Measurements from ENCODE around the gene ACSF3.
"Not testable (repeated sequence)": the region's sequence is repeated elsewhere in the genome, so short reads cannot be mapped to it uniquely, and the experiment has no call there.

The ACSF3 gene

DNA sequence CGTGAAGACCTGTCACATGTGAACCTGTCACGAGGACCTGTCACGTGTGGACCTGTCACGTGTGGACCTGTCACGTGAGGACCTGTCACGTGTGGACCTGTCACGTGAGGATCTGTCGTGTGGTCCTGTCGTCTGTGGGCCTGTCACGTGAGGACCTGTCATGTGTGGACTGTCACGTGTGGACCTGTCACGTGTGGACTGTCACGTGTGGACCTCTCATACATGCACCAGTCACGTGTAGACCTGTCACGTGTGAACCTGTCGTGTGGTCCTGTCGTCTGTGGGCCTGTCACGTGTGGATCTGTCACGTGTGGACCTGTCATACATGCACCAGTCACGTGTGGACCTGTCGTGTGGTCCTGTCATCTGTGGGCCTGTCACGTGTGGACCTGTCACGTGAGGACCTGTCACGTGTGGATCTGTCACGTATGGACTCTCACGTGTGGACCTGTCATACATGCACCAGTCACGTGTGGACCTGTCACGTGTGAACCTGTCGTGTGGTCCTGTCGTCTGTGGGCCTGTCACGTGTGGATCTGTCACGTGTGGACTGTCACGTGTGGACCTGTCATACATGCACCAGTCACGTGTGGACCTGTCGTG, 19.5 kb upstream of the ACSF3 start:
- DNase-seq = not testable (repeated sequence)

- no peak for DNase-seq
Measured at GRCh38 chr16:89074803-89075688, 18.6 kb upstream of the ACSF3 start.

GRCh38 chr16:89076159-89076558, 17.5 kb upstream of the ACSF3 start:
- DNase-seq = no peak

GRCh38 chr16:89077076-89077475, 16.6 kb upstream of the ACSF3 start:
- DNase-seq = no peak

- no peak for DNase-seq
Measured at GRCh38 chr16:89078172-89078571, 15.5 kb upstream of the ACSF3 start.

DNA sequence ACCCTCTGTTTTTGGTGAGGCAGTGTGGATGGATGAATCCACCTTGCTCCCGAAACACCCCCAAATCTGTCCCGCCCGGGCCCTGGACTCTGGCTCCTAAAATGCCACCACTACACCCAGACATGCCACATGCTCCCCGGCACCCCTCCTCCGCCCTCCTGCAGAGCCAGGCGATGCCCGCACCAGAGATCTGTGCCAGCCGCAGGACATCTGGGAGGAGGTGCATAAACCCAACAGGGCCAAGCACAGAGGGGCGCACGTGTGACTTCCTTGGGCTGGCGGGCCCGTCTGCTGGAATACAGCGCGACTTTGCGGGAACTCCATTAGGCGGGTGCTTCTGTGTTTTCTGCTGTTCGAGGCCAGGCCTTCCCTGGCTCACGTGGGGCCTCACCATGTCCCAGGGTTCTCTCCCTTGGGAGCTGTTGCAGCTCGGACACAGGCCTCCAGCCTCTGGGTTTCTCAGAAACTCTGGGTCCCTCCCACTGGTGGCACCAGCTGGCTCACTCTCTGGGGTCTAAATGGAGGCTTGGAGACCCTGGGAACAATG, 14.1 kb upstream of the ACSF3 start:
- DNase-seq = no peak

DNA sequence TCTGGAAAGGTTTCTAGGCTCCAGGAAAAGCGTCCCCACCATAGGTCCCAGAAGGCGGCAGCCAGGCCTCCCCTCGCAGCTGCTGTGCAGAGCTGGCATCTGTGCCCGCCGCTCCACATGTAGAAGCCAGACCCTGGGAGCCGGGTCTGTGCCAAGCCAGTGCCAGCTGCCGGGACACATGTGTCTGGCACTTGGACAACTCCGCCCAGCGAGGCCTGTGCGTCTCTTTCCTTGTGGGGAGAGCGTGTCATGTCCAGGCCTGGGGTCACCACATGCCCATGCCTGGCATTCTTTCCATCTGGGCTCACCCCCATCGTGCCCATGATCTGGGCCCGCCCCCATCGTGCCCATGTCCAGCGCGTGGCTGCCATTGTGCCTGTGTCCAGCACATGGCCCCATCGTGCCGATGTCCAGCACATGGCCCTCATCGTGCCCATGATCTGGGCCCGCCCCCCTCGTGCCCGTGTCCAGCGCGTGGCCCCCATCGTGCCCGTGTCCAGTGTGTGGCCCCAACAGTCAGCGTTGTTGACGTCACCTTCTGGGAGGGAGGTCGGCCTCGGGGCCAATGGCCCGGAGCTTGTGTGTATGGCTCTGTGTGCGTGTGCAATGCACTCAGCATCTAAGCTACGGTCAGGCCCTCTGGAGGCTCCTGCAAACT, 13.3 kb upstream of the ACSF3 start:
- DNase-seq = no peak

- no peak for DNase-seq
Measured at GRCh38 chr16:89081556-89081955, 12.1 kb upstream of the ACSF3 start.

- no peak for DNase-seq
Measured at GRCh38 chr16:89084411-89084810, 9.2 kb upstream of the ACSF3 start.

DNA sequence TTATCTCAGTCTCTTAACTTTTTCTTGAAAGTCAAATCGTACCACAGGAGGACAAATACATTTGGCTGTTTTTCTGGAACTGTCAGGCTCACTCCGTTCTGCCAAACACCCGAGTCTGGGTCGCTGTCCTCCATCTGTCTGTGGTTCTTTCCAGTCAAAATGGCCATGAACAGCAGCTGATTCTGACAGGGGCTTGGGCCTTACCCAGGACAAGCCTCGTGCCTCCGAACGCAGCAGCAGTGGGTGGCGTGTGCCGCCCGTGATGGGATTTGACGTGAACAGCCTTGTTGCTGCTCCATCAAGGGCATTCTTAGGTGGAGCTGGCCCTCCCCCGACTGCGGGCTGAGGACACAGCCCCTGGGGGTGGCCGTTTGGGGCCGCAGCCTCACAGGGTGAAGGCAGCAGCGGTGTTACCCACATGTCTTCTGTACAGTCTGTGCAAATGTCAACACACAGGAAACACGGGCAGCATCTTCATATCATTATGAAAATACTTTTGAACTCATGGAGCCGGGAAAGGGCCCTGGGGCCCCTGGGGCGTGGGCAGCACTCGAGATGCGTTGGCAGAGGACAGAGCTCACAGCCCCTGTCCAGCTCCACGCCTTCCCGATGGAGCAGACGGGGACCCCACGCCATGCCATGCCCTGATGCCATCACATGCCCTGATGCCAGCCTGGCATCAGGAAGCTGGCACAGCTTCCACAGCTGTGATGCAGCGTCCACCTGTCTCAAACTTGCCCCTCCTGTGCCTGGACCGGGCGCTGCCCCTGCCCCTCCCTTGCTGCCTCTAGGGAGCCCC, 8.6 kb upstream of the ACSF3 start:
- no peak for DNase-seq

- DNase-seq = no peak
Measured at GRCh38 chr16:89085755-89086154, 7.9 kb upstream of the ACSF3 start.

DNA sequence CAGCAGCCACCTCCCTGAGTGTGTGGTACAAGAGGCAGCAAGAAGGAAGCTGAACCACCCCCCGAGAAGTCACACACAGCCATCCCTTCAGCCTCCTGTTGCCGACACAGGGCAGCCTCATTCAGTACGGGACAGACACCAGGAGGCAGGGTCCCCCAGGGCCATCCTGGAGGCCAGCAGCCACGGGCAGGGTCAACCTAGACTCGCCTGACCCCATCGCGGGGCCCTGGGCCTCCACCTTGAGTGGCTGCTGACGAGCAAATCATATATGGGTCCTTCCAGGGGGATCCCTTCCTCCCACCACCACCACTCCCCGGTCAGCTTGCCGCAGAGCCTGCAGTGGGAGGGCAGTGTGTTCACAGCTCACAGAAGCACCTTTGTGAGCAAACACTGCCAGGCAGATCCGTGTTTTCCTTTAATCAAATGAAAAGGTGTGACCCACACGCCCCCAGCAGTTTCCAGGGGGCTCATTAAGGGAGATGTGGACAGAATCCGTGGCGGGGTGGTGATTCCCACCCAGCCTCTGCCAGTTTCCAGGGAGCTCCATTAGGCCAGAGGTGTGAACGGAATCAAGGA, 5.6 kb upstream of the ACSF3 start:
- no peak for DNase-seq

GRCh38 chr16:89089120-89089519, 4.5 kb upstream of the ACSF3 start:
- DNase-seq = no peak

DNA sequence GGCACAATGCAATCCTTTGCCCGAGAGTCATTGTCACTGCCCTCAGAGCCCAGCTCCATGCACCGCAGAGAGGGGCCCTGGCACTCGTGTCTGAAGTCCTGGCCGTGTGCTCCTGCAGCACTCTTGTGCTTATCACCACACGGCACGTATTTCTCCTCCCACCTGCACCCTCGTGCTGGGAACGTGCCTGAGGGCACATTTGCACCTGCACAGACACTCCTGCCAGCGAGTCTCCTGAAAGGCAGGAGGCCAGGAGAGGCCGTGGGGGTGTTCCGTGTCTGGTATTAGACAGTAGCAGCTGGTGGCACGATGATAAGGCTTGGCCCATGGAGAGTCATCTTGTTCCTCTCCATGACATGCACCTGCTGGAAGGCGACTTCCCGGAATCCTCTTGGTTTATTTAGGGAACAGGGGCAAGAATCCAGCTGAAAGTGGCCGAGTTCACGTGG, 3.4 kb upstream of the ACSF3 start:
- DNase-seq = no peak

DNA sequence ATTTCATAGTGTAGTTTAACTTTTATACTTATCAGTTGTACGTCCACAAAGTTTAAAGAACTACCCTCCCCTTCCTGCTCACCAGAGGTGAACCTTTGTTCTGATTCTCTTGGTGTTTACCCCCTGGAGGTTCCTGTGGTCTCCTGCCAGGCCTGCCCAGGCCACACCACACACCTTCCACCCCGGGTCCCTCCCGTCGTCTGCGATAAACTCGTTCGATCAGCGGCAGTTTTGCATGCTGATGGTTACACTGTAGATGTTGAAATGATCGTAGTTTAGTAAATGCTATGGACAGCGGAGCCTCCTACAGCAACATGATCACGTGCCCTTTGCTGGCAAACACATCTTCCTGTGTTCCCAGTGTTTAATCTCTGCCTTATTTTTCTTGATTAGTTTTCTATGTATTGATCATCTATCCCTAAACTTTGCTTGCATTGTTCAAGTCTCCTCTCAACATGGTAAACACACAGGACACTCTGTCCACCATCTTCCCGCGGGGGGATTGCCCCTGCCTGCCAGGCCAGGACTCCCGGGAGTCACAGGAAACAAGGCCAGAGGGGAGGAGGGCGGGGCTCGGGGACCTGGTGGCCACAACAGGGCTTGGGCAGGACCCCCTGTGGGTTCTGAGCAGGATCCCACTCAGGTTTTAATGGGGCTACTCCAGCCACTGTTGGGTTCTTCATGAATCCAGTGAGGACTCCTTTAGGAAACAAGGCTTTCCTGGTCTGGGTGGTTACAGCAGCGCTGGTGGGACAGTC, 2.8 kb upstream of the ACSF3 start:
- DNase-seq = no peak

DNA sequence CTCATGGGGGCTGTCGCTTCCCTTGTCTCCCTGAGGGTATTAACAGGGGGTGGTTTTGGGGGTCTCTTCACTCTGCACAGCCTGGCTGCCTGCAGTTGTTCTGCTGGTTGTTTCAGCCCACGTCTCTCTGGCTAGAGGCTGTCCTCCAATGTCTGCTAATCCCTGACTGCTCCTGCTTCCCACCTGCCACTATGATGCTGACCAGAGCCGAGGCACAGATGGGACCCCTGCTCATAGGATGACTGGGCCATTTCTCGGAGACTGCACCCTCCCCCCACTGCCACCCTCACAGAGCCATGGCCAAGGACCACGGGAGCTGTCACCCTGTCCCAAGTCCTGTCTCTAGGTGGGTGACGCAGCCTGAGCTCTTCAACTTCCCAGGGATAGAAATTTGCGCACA, 1.6 kb upstream of the ACSF3 start:
- DNase-seq = no peak

DNA sequence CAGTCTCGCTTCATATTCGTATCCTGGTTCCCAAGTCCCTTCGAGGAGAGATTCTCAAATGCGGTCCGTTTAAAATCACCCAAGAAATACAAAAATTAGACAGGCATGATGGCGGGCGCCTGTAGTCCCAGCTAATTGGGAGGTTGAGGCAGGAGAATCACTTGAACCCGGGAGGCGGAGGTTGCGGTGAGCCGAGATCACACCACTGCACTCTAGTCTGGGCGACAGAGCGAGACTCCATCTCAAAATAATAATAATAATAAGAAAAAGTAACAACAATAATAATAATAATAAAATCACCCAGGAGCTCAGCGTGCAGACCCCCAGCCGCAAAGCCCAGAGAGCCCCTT, 425 bp upstream of the ACSF3 start:
- DNase-seq = not testable (repeated sequence)

- no peak for DNase-seq
Measured at GRCh38 chr16:89094252-89094879, 714 bp downstream of the ACSF3 start.

GRCh38 chr16:89094880-89095258, 1.2 kb downstream of the ACSF3 start:
- DNase-seq = no peak

- DNase-seq = no peak
Measured at GRCh38 chr16:89095491-89095951, 1.9 kb downstream of the ACSF3 start.
